Measurements from ENCODE around the gene ADAMTSL2.
"Not testable (repeated sequence)": the region's sequence is repeated elsewhere in the genome, so short reads cannot be mapped to it uniquely, and the experiment has no call there.

ADAMTSL2 gene

DNA sequence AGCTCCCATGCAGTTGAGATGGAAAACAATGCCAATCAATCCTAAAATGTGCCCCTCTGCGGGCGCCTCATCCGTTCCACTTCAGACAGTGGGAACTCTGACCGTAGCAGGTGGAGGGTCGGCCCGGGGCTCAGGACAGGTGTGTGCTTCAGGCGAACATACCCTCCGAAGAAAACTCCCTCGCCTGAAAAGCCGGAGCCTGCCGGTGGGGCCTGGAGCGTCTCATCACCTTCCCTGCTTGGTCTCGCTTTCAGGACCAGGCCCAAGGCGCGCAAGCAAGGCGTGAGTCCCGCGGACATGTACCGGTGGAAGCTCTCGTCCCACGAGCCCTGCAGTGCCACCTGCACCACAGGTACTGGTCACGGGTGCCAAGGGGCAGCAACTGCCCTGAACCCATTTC lies 26.4 kb downstream of the ADAMTSL2 start:
- no peak for DNase-seq

DNA sequence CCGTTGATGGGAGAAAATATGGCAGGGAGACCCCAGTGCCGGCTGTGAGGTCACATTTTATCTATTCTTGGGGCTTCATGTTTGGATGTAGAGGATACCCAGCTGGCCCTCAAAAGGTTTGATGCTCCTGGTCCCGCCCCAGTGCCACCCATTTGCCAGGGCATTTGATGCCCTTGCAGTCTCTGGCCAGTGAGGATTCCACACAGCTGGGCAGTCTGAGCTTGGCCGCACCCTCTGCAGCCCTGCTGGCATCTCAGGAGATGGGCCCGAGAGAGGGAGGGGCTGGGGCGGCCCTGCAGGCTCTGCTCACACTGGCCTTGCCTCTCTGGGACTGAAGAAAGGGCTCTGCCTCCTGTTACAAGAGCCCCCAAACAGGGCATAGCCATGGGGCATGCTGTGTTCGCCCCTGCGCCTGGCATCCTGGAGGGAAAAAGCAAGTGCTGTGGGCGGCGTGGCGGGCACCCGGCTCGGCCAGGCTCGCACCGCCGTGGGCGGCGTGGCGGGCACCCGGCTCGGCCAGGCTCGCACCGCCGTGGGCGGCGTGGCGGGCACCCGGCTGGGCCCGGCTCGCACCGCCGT lies 27.6 kb downstream of the ADAMTSL2 start:
- DNase-seq, result no peak

DNA sequence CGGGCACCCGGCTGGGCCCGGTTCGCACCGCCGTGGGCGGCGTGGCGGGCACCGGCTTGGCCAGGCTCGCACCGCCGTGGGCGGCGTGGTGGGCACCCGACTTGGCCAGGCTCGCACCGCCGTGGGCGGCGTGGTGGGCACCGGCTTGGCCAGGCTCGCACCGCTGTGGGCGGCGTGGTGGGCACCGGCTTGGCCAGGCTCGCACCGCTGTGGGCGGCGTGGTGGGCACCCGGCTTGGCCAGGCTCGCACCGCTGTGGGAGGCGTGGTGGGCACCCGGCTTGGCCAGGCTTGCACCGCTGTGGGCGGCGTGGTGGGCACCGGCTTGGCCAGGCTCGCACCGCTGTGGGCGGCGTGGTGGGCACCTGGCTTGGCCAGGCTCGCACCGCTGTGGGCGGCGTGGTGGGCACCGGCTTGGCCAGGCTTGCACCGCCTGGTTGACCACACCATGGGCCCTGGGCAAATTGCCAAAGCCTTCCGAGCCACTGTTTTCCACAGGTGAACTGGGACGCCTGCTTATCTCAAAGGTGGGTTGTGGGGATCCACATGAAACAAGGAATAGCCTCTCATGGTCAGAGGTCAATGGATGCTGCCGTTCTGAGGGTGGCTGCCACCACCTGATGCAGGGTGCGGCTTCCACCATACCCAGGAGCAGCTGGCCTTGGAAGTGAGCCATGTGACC lies 28.2 kb downstream of the ADAMTSL2 start:
- no peak for DNase-seq

DNA sequence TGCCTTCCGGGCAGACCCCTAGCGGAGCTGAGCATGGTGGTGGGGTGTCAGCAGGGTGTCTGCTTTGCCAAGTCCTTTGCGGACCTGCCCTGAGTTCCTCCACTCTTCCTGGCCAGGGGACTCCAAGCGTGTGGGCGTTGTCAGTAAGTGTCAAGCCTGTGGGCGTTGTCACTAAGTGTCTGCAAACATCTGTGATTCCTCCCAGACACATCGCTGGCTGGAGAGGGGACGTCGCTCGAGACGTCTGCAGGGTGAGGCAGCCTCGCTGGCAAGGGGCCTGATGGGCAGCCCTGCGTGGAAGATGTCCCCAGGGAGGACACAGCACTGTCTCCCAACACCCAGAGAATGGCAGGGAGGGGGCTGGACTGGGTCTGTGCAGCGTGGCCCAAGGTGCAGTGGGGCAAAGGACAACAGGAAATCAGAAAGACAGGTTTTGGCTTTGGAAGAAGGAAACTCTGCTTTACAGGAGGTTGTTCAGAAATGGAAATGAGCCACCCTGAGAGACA lies 28.8 kb downstream of the ADAMTSL2 start:
- no peak for DNase-seq

DNA sequence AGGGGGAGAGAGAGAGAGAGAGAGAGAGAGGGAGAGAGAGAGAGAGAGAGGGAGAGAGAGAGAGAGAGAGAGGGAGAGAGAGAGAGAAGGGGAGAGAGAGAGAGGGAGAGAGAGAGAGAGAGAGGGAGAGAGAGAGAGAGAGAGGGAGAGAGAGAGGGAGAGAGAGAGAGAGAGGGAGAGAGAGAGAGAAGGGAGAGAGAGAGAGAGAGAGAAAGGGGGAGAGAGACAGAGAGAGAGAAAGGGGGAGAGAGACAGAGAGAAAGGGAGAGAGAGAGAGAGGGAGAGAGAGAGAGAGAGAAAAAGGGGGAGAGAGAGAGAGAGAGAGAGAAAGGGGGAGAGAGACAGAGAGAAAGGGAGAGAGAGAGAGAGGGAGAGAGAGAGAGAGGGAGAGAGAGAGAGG lies 29.3 kb downstream of the ADAMTSL2 start:
- not testable (repeated sequence) for DNase-seq

DNA sequence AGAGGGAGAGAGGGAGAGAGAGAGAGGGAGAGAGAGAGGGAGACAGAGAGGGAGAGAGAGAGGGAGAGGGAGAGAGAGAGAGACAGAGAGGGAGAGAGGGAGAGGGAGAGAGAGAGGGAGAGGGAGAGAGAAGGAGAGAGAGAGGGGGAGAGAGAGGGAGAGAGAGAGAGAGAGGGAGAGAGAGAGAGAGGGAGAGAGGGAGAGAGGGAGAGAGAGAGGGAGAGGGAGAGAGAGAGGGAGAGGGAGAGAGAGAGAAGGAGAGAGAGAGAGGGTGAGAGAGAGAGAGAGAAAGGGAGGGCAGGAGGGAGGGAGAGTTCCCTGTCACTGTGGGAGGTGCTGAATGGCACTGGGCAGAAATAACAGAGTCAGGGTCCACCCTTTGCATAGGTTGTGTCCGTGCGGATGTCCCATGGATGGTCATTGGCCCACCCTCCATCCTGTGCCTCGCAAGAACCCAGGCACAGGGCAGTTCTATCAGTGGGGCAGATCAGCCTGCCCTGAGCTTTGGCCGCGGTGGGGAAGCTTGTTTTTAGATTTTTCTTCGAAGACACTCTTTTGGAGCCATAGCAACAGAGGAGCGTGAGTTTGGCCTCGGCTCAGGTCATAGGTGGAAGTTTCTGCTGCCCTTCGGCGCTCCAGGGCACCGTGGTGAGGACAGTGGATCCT lies 30.1 kb downstream of the ADAMTSL2 start:
- DNase-seq, result no peak

DNA sequence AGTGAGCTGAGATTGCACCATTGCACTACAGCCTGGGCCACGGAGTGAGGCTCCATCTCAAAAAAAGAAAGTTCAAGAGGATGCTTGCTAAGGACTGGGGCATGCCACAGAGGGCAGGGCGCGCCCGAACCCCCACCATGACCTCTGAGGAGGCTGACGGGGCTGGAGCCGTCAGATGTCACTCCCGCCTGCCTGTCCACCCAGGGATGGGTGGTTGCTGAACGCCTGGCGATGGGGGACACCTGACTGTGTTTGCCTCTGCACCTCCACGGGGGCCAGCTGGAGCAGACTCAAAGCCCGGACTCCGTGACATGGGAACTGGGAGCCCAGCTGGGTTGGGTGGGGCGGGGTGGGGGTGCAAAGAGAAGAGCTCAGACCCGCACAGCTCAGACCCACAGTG lies 31.9 kb downstream of the ADAMTSL2 start:
- DNase-seq, result no peak

DNA sequence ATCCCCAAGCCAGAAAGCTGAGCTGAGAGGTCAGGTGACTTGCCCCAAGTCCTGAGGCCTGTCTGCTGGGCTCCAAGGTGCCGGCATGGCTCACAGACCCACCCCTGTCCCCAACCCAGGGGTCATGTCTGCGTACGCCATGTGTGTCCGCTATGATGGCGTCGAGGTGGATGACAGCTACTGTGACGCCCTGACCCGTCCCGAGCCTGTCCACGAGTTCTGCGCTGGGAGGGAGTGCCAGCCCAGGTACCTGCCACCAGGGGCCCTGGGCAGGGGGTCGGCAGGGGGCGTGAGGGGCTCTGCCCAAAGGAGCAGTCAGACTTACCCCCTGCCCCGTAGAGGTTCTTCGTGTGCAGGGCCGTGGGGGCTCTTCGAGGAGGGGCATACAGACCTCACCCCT lies 32.3 kb downstream of the ADAMTSL2 start:
- DNase-seq, result no peak

DNA sequence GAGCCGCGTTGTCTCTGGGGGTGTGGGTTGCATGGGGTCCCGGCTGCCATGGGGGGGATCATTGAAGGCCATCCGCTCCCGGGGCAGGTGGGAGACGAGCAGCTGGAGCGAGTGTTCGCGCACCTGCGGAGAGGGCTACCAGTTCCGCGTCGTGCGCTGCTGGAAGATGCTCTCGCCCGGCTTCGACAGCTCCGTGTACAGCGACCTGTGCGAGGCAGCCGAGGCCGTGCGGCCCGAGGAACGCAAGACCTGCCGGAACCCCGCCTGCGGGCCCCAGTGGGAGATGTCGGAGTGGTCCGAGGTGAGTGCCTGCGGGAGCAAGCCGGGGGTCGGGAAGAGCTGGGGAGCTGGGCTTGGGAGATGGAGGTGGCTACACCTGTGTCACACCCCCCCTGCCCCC lies 33.7 kb downstream of the ADAMTSL2 start:
- DNase-seq, result no peak

DNA sequence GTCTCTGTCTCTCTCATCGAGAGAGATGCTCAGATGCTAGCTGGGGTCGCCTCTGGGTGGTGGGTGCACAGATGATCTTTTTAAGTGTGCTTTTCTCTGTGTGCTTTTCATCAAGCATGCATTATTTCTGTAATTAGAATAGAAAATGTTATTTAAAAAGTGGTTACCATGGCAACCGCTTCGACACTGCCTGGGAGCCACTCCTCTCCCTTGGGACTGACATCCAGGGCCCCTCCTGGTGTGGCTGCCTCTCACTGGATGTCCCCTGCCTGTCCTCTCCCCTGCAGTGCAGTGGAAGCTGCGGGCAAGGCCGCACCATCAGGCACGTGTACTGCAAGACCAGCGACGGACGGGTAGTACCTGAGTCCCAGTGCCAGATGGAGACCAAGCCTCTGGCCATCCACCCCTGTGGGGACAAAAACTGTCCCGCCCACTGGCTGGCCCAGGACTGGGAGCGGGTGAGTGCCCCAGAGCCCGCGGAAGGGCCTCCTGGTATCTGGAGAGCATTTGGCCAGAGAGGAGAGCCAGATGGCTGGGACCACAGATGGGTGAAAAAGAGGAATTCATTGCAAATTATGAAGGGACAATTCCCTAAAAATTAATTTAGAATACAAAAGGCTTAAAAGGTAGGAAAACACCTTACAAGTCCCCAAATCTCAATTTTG lies 34.7 kb downstream of the ADAMTSL2 start:
- no peak for DNase-seq

DNA sequence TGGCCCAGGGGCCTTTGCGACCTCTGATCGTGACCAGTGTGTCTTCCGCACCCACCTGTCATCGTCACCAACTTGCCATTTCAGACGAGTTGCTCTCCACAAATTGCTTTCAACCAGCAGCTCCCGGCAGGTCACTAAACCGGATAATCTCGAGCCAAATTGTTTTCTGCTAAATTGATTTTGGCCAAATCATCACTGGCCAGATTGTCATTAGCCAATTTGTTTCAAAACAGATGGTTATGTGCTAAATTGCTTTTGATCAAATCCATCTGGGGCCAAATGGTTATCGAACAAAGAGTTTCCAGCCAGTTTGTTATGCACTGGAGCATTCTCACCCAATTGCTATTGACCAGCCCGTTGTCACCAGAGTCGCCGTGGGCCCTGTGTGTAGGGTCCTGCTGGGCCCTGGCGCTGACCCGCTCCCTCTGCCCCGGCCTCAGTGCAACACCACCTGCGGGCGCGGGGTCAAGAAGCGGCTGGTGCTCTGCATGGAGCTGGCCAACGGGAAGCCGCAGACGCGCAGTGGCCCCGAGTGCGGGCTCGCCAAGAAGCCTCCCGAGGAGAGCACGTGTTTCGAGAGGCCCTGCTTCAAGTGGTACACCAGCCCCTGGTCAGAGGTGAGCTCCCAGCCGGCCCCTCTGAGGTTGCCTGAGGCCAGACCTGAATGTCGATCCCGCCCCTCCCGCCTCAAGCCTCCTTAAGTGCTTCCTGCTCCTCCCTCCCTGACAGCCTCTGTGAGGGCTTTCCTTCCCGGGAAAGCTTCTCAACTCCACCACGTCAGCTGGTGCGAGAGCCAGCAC lies 35.6 kb downstream of the ADAMTSL2 start:
- DNase-seq, result no peak

DNA sequence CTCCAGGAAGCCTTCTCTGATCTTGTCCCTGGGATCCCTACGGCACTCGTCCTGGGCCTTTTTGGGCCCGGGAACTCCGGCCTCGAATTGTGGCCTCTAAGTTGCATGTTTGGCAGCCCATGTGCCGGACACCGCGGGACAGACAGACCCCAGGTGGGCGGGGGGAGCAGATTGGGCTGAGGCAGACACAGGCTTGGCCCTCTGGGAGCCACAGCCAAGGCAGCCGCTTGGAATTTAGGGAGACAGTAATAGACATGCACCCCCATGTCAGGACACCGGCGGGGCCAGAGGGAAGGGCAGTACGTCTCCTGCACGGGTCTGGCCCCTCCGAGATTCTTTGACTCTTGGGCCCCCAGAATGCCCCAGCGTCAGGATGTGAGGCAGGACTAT lies 36.2 kb downstream of the ADAMTSL2 start:
- DNase-seq, result no peak

DNA sequence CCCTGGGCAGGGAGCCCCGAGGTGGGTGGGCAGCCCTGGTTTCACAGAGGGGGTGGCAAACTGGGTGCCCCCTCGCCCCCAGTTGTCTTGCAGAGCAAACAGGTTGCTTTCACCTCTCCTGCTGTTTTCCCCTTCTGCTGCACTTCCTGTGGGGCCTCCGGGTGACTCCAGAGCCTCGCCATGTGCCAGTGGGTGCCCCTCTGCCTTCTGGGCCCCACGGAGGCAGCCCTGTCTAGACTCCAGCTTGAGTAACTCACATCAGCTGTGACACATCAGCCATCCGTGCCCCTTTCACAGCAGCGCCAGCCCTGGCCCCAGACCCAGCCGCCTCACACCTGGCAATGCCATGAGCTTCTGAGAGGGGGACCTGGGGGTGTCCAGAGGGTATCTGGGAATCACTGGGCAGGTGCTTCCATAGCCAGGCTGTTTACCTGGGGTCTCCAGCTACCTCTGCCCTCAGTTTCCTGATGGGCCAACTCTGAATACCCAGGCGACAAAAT lies 36.9 kb downstream of the ADAMTSL2 start:
- DNase-seq, result no peak

DNA sequence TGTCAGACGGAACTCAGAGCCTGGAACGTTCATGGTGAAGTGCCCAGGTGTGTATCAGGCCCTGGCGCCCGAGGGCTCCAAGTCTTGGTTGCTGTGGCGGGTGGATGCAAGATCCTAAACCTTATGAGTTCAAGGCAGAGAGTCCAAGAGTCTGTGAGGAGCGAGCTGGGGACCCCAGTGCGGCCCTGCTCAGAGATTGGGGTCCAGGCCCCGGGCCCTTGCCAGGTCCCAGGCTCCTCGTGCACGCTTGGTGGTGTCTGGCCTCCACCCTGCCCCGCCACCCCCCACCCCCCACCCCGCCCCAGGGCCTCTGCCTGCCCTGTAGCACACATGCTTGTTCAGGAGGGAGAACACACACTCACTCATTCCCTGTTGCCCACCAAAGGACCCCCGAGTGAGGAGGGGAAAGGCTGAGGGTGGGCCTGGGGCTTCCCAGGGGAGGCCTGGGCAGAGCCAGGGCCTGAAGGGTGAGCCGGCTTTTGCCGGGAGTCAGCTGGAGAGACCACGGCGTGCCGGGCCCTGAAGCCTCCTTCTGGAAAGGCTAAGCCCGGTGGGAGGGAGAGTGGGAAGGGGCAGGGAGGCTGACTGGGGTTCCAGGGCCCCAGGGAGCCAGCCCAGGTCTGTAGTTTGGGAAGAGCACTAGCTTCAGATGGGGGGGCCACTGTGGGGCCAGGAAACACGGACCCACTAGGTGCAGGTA lies 37.5 kb downstream of the ADAMTSL2 start:
- no peak for DNase-seq

DNA sequence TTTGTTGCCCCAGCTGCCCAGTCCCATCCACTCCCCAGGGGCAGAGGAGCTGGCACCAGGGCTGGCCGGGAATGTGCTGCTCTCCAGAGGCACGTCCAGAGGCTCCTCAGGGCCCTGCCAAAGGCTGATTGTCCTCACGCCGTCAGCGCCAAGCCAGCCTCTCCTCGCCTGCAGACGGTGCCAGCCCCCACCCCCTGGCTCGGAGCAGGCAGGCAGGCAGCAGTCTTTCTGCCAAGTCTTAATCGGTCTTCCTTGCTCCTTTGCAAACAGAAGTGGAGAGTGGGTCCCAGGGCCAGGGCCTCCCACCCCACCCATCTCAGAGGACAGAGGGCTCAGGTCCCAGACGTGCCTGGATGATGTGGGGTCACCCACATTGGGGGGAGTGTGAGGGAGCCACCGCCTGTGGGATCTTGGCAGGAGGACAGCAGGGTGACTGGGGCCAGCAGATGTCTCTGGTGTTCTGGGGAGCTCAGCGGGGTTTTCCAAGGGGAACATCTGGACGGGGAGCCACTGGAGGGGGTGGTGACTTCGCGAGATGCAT lies 38.4 kb downstream of the ADAMTSL2 start:
- no peak for DNase-seq

DNA sequence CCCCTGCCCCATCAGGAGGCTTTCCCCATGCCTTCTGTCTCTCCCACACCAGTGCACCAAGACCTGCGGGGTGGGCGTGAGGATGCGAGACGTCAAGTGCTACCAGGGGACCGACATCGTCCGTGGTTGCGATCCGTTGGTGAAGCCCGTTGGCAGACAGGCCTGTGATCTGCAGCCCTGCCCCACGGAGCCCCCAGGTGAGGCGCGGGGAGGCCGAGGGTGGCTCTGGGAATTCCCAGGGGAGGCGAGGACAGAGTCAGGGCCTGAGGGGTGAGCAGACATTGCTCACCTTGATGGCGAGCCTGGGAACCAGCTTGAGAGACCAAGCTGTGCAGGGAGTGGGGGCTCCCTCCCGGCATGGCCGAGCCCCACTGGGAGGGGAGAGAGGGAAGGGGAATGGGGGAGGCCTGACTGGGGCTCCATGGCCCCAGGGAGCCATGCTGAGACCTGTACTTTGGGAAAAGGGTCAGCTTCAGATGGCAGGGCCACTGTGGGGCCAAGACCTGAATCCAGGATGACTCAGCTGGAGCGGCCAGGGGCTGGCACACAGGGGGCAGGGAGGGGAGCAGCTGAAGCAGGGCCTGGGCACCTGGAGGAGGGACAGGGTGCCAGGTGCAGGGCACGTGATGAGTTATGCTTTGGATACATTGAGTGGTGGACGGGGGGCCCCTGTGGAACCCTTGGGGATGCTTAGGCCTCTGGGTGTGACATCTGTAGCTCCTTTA lies 39.4 kb downstream of the ADAMTSL2 start:
- DNase-seq, result no peak

DNA sequence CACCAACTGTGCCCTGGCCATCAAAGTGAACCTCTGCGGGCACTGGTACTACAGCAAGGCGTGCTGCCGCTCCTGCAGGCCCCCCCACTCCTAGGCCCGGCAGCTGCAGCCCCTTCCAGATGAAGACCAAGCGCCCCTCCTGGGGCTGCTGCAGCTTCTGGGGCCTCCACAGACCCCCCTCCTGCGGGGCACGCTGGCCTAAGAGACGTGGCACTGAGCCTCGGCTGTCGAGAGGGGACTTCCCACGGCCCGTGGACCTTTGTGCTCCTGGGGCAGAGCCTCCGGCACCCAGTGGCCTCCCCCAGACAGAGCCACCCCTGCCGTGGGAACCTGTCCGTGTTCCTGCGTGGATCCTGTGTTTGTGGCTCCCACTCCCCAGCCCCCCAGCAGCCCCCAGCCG lies 40.3 kb downstream of the ADAMTSL2 start:
- no peak for DNase-seq

DNA sequence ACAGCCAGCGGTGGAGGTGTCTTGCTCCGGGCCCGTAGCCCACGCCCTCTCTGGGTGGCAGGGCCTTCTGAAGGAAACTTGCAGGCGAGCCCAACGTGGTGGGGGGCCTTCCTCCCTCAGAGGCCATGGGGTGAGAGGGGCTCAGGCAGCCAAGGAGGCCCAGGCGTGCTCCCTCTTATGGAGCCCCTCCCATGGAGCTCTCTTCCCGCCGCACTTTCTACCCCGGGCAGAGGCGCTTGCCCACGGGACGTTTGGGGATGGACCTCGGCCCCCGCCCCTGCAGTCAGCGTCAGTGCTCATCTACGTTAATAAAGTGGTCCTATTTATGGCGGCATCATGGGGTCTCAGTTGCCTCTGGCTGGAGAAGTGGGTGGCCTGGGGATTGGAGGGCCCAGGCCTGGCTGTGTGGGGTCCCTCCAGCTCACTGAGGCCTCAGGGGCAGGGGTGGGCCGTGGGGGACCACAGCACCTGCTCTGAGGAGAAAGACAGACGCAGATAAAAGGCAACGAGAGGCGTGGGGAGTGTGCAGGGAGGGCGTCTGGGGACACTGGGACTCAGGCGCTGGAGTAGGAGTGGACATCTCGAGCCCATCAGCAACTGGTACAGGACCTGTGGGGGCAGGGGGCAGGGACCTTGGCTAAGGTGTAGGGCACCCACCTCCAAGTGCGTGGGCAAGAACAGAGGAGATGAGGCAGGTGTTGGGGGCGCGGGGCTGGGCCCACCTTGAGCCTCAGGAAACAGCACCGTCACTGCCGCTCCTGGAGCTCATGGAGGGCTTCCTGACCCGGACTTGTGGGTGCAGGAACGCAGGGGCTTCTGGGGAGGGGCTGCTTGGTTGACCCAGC lies 40.9 kb downstream of the ADAMTSL2 start:
- DNase-seq, result no peak

DNA sequence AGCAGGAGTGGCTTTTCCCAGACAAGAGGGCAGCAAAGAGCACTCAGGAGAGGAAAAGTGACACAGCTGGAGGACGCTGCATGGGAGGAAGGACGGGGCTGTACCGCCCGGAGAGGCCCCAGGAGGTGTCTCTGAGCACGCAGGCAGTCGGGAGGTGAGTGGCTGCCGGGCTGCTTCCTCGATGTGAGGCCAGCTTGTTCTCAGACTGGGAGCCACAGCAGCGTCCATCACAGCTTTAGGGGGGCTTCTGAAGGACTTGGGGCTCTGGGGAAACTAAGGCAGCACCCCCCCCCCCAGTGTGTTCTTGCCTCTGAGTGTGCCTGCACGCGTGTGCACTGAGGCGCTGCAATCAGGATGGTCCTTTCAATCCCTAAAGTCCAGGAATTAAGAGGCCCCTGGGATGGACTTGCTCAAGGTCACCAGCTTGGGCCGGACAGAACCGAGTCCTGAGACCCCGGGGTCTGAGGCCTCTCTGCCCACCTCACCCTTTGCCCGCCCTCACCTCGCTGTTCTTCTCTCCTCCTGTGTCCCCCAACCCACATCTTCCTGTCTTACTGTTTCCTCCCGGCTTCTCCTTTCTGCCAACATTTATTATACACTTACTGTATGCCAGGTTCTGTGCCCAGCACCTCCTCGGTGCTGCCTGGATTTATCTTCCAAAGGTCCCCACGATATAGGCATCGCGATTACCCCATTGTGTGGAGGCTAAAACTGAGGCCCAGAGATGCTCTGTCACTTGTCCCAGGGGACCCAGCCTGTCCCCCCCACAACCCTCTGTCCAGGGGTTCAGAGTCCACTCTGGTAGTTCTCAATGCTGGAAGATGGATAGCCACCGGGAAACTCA lies 41.7 kb downstream of the ADAMTSL2 start:
- no peak for DNase-seq

Measured in NCI-H748 treated with DMSO at 0.1 percent for 48 hours (cell line).